ENCODE data around the gene HOMER2. TPM values are rescaled to one million over a fixed set of nuclear protein-coding genes. Genes with fewer than 3 reads are reported as not detected.

The HOMER2 gene
- total RNA-seq, 1 donor from 2014 or later, result 23.4 TPM

DNA sequence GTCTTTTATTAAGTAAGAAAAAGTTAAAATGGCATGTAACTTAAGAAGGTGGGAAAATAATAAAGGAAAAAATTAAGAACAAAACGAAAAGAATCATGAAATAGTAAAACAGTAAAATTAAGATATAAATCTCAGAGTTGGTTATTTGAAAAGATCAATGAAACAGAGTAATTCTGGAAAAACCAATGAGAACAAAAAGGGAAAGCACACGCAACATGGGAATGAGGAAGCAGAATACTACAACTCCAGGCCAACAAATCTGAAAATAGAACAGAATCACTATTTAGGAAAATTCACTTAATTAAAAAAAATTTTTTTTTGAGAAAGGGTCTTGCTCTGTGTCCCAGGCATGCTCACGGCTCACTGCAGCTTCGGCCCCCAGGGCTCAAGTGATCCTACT lies 112.4 kb downstream of the HOMER2 start:
- Mint-ChIP-seq H3K4me1 (ENCODE audit: unreplicated experiment) (no peaks in the 10 kb centered on the region), H3K27me3 (no peaks in the 10 kb centered on the region), H3K36me3 (peaks cover 19% of the 10 kb centered on the region), H3K9me3 (peaks cover 5% of the 10 kb centered on the region), H3K4me3 (no peak overlapping the region), H3K27ac (no peak overlapping the region)
- TF ChIP-seq, protein P1, sequence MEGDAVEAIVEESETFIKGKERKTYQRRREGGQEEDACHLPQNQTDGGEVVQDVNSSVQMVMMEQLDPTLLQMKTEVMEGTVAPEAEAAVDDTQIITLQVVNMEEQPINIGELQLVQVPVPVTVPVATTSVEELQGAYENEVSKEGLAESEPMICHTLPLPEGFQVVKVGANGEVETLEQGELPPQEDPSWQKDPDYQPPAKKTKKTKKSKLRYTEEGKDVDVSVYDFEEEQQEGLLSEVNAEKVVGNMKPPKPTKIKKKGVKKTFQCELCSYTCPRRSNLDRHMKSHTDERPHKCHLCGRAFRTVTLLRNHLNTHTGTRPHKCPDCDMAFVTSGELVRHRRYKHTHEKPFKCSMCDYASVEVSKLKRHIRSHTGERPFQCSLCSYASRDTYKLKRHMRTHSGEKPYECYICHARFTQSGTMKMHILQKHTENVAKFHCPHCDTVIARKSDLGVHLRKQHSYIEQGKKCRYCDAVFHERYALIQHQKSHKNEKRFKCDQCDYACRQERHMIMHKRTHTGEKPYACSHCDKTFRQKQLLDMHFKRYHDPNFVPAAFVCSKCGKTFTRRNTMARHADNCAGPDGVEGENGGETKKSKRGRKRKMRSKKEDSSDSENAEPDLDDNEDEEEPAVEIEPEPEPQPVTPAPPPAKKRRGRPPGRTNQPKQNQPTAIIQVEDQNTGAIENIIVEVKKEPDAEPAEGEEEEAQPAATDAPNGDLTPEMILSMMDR (conservative IDR thresholded peaks at IDR 0.05), result no peak
- no peak for DNase-seq (ENCODE audit: extremely low spot score, unreplicated experiment)

DNA sequence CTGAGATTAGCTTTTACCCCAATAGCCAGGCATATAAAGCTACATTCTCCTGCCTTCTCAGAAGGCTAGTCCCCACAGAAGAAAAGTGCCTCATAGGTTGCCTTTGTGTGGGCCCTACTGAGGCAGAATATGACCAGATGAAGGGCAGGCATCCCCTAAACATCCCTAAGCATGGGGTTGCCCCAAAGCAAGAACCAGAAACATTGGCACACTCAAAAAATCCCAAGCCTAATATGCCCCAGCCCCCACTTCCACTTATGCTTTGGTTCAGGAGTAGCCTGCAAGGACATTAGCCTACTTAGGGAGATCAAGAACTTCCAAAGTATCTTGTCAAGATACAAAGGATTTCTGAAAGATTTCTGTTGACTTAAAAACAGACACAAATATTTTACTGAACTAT lies 113.4 kb downstream of the HOMER2 start:
- TF ChIP-seq, protein P1 (conservative IDR thresholded peaks at IDR 0.05), result no peak
- peaks cover 5% of the 10 kb centered on the region for H3K9me3 Mint-ChIP-seq
- H3K27me3 Mint-ChIP-seq, result no peaks in the 10 kb centered on the region
- DNase-seq (ENCODE audit: extremely low spot score, unreplicated experiment), result no peak
- H3K4me1 Mint-ChIP-seq (ENCODE audit: unreplicated experiment), result no peaks in the 10 kb centered on the region
- H3K27ac Mint-ChIP-seq, result no peak overlapping the region
- H3K4me3 Mint-ChIP-seq, result no peak overlapping the region
- peaks cover 21% of the 10 kb centered on the region for H3K36me3 Mint-ChIP-seq

DNA sequence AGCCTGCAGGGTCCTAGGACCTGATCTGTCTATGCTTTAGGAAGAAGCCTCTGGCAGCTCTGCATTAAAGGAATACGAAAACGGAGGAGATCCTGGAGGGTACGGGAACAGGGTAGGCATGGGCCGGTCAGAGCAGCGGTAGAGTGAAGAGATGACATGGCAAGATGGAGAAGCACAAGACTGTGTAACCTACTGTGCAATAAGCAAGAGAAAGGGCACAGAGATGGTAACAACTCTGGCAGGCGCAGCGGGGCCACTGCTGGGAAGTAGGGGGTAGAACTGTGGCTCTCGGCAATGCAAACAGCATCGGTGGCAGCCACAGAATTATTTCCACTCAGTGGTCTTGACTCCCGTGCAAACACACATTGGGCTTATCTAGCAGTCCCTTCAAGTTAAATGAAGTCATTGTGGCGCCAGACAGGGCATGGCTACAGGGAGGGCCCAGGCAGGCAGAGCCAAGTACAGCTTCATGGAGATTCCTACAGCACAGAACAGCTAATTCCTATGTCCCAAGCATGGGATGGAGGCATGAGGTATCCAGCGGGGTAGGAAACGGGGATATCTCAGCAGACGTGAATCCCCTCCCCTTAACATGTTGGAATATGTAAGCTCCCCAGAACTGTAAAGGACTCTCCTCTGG lies 114.3 kb downstream of the HOMER2 start:
- Mint-ChIP-seq H3K4me1 (ENCODE audit: unreplicated experiment) (peaks cover under 1% of the 10 kb centered on the region), H3K9me3 (peaks cover 5% of the 10 kb centered on the region), H3K36me3 (peaks cover 25% of the 10 kb centered on the region), H3K4me3 (no peak overlapping the region), H3K27me3 (no peaks in the 10 kb centered on the region), H3K27ac (no peak overlapping the region)
- DNase-seq (ENCODE audit: extremely low spot score, unreplicated experiment), result no peak
- TF ChIP-seq, protein P1 (conservative IDR thresholded peaks at IDR 0.05), result no peak

DNA sequence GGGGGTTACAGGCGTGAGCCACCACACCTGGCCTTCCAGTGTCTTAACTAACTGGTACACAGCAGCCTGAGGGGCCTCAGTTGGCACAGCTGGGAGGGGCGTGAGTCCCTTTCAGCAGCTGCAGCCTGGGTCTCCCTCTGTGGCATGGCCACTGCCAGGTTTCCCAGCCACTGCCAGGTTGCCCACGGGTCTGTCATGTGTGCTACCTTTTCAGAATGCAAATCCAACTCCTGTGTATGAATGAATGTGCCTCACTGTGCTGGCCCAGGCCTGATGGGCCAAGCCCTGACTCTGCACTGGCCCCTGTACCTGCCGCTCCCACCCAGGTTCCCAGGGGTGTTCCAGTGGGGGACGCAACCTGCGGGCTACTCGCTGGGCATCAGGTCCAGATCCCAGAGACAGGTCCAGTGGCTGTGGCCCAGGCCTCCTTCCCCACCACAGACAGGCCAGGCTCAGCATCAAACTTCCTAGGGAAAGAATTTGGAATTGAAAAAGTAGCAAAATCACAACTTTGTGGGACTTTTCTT lies 117.1 kb downstream of the HOMER2 start:
- no peaks in the 10 kb centered on the region for H3K27me3 Mint-ChIP-seq
- H3K27ac Mint-ChIP-seq, result no peak overlapping the region
- DNase-seq (ENCODE audit: extremely low spot score, unreplicated experiment), result no peak
- no peak overlapping the region for H3K4me3 Mint-ChIP-seq
- peaks cover 42% of the 10 kb centered on the region for H3K36me3 Mint-ChIP-seq
- H3K9me3 Mint-ChIP-seq, result peaks cover 5% of the 10 kb centered on the region
- TF ChIP-seq, protein P1 (conservative IDR thresholded peaks at IDR 0.05), result no peak
- H3K4me1 Mint-ChIP-seq (ENCODE audit: unreplicated experiment), result peaks cover 12% of the 10 kb centered on the region

DNA sequence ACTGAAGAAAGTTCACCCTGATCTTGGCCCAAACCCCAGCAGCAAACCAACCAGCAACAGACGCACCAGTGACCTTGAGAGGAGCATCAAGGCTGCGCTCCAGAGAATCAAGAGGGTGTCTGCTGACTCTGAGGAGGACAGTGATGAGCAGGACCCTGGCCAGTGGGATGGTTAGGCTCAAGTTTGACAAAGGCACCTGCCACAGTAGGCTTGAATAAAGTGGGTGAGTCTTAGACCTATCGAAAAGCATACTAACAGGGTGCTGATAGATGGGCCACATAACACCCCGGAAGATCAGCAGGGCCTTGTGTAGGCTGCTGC lies 119.2 kb downstream of the HOMER2 start:
- no peak for DNase-seq (ENCODE audit: extremely low spot score, unreplicated experiment)

More for the DNA sequence above, 119.2 kb downstream of the HOMER2 start:
- Mint-ChIP-seq H3K4me1 (ENCODE audit: unreplicated experiment) (peaks cover 12% of the 10 kb centered on the region), H3K9me3 (peaks cover 5% of the 10 kb centered on the region), H3K36me3 (peaks cover 50% of the 10 kb centered on the region), H3K27me3 (no peaks in the 10 kb centered on the region), H3K27ac (peak overlapping the region; percentile 88), H3K4me3 (peak overlapping the region; percentile 60)
- TF ChIP-seq, protein P1 (conservative IDR thresholded peaks at IDR 0.05), result no peak
